ENCODE measurements around the gene MERTK.
"Not testable (repeated sequence)": the region's sequence is repeated elsewhere in the genome, so short reads cannot be mapped to it uniquely, and the experiment has no call there.

The MERTK gene

GRCh38 chr2:112019569-112019982 lies 121.2 kb downstream of the MERTK start:
- no peak for FAIRE-seq

- FAIRE-seq: no peak
Observed at GRCh38 chr2:112020561-112020960, 122.2 kb downstream of the MERTK start.

DNA sequence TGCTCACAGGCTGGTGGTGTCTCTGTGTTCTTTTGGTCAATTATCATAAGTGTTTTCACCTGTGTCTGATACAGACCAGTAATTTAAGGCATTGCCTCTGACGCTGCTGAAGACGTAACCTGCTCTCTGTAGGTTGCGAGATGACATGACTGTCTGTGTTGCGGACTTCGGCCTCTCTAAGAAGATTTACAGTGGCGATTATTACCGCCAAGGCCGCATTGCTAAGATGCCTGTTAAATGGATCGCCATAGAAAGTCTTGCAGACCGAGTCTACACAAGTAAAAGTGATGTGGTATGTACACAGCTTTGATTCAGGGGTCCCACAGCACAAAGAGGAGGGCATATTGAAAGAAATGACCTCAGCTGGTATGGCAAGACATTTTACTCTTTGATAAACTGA lies 122.9 kb downstream of the MERTK start:
- FAIRE-seq: no peak

DNA sequence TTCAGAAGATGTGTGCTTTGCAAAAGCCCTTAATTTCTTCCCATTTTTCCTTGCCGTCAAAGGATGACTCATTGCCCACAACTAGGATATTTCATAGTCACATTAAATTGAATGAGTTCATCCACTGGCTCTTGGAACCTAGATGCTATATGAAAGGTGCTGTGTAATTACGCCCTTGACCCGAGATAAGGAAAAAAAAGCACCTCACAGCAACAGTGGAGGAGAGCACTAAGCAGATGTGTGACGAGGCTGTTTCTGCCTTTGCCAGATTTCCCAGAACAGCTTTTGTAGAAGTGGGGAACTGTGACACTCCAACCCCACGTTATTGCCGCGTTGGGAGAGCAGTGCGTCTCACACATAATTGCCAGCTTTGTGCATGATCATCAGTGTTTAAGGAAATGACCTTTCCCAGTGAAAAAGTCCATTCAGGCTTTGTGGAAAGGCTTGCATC lies 123.4 kb downstream of the MERTK start:
- no peak for FAIRE-seq

GRCh38 chr2:112023707-112024106 lies 125.3 kb downstream of the MERTK start:
- no peak for FAIRE-seq

DNA sequence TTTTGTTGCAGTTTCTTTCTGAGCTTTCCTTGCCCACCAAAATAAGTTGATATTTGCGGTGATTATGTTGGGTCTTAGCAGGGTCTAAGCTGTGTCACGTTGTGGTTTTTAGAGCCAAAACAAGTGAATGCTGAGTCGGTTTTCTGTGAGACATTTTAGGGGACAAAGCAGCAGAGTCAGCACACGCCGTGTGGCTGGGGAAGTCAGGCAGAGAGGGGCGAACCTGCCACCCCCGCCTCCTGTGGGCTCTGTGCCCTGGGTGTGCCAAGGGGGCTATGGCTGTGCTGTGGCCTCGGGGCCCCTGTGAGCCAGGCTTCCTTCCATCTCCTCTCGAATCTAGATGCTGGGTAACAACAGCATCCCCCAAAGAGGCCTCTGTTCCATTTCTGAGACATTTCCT lies 125.8 kb downstream of the MERTK start:
- FAIRE-seq: no peak

GRCh38 chr2:112024896-112025491 lies 126.6 kb downstream of the MERTK start:
- no peak for FAIRE-seq

DNA sequence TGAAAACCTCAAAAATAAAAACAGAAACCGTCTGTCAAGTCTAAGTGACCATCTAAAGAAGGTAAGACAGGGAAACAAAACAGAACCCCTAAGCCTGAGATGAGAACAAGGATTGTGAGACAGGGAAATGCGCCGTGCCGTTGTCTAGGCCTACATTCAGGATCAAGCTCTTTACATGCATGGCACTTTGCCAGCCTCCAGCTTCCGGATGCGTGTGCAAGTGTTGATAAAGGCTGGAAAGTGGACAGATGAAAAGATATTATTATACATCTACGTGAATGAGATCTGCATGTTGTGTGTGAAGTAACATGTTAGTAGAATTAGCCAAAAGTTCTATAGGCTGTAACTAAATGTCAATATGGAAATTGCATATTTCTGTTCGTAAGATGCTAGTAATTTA lies 128.1 kb downstream of the MERTK start:
- FAIRE-seq: no peak

DNA sequence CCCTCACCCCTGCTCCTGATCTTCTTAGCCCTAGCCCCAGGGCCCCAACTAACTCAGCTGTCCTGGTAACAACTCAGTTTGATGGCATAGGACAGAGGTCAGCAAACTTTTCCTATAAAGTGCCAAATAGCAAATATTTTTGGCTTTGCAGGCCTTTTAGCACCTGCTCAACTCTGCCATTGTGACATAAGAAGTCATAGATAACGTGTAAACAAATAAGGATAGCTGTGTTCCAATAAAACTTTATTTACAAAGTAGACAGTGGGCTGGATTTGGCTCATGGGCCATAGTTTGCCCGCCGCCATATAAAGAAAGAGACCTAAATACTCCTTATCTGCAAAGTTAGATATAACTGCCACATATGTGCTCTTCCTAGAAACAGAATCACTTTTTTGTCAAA lies 129.4 kb downstream of the MERTK start:
- FAIRE-seq: no peak

DNA sequence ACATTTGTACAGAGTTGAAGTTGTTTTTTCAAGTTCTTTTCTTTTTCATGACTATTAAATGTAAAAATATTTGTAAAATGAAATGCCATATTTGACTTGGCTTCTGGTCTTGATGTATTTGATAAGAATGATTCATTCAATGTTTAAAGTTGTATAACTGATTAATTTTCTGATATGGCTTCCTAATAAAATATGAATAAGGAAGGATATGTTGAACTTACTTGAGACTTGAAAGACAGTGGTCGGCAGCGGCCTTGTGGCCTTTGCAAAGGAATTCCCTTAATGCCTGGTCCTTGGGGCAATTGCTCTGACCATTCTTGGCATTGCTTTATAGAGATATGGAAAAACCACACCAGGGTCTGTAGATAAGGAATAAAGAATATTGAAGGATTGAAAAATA lies 130.8 kb downstream of the MERTK start:
- no peak for FAIRE-seq

GRCh38 chr2:112031473-112032223 lies 133.2 kb downstream of the MERTK start:
- FAIRE-seq: no peak

- no peak for FAIRE-seq
Observed at GRCh38 chr2:112032224-112032586, 133.8 kb downstream of the MERTK start.

GRCh38 chr2:112032689-112033465 lies 134.5 kb downstream of the MERTK start:
- no peak for FAIRE-seq

- no peak for FAIRE-seq
Observed at GRCh38 chr2:112033600-112033999, 135.2 kb downstream of the MERTK start.

DNA sequence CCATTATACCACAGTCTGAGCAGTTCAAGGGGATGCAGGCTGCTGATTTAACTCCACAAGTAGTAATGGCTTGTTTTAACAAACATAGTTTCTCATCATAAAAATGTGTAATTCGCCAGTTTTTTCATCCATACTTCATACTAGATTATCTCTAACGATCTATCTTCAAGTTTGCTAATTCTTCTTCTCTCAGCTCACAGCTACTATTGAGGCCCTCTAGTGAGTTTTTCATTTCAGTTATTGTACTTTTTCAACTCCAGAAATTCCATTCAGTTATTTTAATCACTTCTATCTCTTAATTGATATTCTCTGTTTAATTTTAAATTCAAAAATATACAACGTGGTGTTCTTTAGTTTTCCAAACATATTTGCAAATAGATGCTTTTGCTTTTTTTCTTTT lies 136.5 kb downstream of the MERTK start:
- no peak for FAIRE-seq

DNA sequence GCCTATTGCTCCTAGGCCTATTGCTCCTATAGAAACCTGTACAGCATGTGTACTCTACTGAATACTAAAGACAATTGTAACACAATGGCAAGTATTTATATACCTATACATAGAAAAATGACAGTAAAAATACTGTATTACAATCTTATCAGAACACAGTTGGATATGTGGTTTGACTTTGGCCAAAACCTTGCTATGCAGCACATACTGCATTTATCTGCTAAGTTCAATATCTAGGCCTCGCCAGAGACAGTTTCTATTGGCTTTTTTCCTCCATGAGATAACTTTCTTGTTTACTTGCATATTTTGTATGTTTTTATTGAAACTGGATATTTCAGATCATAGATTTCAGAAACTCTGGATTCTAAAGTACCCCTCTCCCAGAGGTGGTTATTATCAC lies 137.4 kb downstream of the MERTK start:
- no peak for FAIRE-seq

DNA sequence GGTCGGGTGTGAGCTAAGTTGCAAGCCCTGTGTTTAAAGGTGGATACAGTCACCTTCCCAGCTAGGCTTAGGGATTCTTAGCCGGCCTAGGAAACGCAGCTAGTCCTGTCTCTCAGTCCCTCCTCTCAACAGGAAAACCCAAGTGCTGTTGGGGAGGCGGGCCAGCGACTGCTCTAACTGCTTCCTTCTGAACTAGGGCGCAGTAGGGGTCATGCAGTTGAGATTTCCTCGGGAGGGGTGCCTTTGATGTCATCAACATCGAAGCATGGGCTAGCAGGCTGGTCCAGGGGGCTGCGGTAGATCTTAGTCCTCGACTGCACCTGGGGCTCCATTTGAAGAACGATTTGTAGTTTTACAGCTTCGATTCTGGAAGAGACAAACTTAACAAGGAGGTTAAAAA lies 141.1 kb downstream of the MERTK start:
- not testable (repeated sequence) for FAIRE-seq

DNA sequence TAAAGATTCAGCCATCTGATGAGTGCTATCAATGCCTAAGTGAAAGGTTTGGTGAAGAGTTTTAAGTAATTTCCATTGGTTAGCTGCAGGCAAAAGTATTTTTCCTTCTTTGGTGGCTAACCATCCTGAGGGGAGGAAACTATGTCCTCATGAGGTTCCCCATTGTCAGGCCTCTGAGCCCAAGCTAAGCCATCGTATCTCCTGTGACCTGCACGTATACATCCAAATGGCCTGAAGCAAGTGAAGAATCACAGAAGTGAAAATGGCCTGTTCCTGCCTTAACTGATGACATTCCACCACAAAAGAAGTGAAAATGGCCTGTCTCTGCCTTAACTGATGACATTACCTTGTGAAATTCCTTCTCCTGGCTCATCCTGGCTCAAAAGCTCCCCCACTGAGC lies 141.7 kb downstream of the MERTK start:
- not testable (repeated sequence) for FAIRE-seq

DNA sequence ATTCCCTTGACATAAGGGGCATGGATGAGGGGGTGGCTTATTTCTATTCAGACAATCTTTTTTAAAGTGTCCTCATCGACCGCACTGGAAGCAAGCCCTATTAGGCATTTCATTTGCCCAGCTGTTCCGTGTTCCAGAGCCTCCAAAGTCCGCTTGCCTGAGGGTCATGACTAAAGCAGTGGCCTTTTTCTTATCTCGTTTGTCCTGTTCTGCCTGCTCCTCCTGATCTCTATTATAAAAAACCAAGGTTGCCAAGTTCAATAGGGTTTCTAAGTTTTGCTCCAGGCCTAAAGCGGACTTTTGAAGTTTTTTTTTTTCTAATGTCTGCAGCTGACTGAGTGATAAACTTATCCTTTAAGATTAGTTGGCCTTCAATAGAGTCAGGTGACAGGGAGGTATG lies 143.1 kb downstream of the MERTK start:
- not testable (repeated sequence) for FAIRE-seq

DNA sequence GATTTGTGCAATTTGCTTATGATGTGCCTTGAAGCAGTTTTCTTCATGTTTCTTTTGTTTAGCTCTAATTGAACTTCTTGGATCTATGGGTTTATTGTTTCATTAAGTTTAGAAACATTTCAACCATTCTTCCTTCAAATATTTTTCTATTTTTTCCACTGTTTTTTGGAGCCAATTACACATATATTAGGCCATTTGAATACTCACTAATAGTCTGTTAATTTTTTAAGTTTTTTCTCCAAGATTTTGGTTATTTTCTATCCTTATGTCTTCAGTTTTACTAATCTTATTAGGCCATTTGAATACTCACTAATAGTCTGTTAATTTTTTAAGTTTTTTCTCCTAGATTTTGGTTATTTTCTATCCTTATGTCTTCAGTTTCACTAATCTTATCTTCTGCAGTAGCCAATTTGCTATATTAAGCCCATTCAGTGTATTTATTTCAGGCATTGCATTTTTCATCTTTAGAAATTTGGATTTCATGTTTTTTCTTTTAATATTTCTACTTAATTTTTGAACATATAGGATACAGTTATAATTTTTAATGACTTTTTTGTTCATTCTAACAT lies 147.1 kb downstream of the MERTK start:
- FAIRE-seq: peak; percentile 68

- no peak for FAIRE-seq
Observed at GRCh38 chr2:112046231-112046630, 147.8 kb downstream of the MERTK start.

DNA sequence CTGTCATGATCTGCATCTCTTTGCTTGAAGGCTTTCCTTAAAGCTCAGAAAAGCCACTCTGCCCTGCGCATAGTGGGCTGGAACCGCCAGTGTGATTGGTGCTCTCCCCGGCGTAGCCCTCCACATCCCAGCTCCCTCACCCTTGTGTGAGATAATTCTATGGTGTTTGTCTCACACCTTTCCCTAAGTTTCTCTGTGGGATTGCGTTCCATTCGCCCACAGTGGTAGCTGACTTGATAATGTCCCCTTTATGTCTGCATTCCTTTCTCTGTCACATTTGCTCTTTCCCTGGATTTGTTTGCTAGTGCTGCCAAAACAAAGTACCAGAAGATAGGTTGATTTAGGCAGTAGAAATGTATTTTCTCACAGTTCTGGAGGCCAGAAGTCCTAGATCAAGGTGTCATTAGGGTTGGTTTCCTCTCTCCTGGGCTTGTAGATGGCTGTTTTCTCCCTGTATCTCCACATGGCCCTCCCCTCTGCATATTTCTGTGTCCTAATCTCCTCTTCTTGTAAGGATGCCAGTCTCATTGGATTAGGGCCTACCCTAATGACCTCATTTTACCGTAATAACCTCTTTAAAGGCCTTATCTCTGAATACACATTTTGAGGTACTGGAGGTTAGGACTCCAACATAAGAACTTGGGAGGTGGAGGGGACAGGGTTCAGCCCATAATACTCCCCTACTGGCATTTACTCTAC lies 149.3 kb downstream of the MERTK start:
- no peak for FAIRE-seq

- no peak for FAIRE-seq
Observed at GRCh38 chr2:112048236-112048592, 149.8 kb downstream of the MERTK start.

Data from TTC549 (cell line).